ENCODE measurements around the gene MAGEC3.

MAGEC3 gene

GRCh38 chrX:141947350-141947749 is 109.2 kb downstream of the MAGEC3 start:
- DNase-seq (ENCODE audit: low read depth), result no peak

Measured in ELR (cell line).